Measurements from ENCODE around the gene UNC13D. TPM values are rescaled to one million over a fixed set of nuclear protein-coding genes. Genes with fewer than 3 reads are reported as not detected.

UNC13D gene
- total and polyA plus RNA-seq, 9 of the 15 experiments (the other 6 are each of a cell fraction or from before 2014, with no cell fraction given) = 0.86 to 244 (median 69.2) TPM

DNA sequence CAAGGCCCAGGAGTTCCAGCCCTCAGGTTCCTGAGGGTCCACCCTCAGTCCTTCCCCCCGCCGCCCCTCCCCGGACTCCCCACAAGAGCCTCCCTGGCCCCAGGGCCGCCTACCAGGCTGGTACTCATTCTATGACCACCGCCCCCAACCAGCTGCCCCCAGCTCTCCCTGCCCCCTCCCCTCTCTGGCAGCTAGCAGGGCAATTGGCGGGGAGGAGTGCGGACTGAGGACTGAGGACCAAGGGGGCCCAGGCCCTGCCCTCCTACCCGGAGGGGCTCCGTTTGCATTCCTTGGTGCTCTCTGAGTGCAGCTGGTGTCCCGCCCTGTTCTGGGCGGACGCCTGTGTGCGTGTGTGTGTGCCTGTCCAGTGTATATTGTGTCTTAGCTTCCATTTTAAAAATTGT, 19.1 kb downstream of the UNC13D start (continued):
- TF ChIP-seq POLR2A (conservative IDR thresholded peaks at IDR 0.05) (peak; percentile 8; the same call in 1 of the 2 replicates), KDM5B (IDR thresholded peaks at IDR 0.05; ENCODE audit: insufficient replicate concordance, low read depth, low read length) (peak; percentile 42), TFE3 (CRISPR knock-in tag; IDR thresholded peaks at IDR 0.05) (no peak), SUPT5H (IDR thresholded peaks at IDR 0.05) (peak; percentile 24; the same call in 1 of the 2 replicates)

DNA sequence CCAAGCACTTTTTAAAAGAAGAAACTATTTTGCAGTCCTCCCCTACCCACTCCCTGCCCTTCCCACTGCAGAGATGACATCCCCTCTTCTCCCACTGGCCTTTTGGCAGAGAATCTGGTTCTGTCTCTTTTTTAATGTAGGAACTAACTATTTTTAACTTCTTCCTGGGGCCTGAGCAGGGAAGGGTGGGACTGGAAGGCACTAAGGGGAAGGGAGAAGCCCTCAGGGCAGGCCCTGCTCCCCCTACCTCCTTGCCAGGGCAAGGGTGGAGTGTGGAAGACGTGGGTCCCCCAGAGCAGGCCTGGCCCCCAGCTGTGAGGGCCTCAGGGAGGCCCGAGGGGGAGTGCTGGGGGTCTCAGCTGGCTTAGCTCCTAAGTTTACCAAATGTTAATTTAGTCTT, 19.5 kb downstream of the UNC13D start:
- in situ Hi-C loops (cut with MboI) (no loop called here), intact Hi-C loops (cut with micrococcal nuclease) (no loop called here)
- WGBS (ENCODE audit: insufficient coverage, low coverage, missing lambda C conversion rate) = 50% methylated on average over 2 of the region's 2 CpGs
- FAIRE-seq (no peak), ATAC-seq (peak; percentile 8), DNase-seq (ENCODE audit: extremely low read depth in 1 of 4, low spot score in 3 of 4) (no peak)
- no TSS peak for BruUV-seq (replicated peaks)
- ChIA-PET POLR2A (interaction anchor here (0.5 to 8.0 kb wide), 11 partner anchors 9 to 423 kb away, joined by 3 to 121 read pairs (median 5); partner anchors contain the start of gene UNC13D), CTCF (ENCODE audit: low intra/inter-chr PET ratio) (no interaction called here)
- Histone ChIP-seq H3K9ac (ENCODE audit: insufficient read depth in 1 of 2, low read depth in 2 of 2, low read length in 2 of 2) (peak overlapping the region in 1 of 2 experiments; percentile 41; a peak in 2 of 4 replicates), H3K9me1 (ENCODE audit: control insufficient read depth, insufficient read depth, low read length) (no peaks in the 10 kb centered on the region), H4K20me1 (replicated peaks; ENCODE audit: control insufficient read depth, insufficient read depth, low read length) (no peaks in the 10 kb centered on the region), H3K9me3 (replicated peaks; ENCODE audit: control insufficient read depth, insufficient read depth, low read depth, low read length) (no peaks in the 10 kb centered on the region), H3K4me2 (ENCODE audit: insufficient read depth, low read length) (no peak overlapping the region), H3K27me3 (ENCODE audit: control insufficient read depth in 2 of 2, insufficient read depth in 2 of 2, low read length in 2 of 2) (no peaks in the 10 kb centered on the region), H3K4me1 (replicated peaks in 1 of 2; ENCODE audit: control insufficient read depth in 2 of 2, insufficient read depth in 2 of 2, low read length in 2 of 2) (peaks cover 0 to 46% of the 10 kb centered on the region in 2 experiments; a peak in 1 of 5 replicates), H3K79me2 (ENCODE audit: control insufficient read depth, insufficient read depth, low read length) (no peaks in the 10 kb centered on the region), H3K36me3 (ENCODE audit: control insufficient read depth, insufficient read depth, low read length) (peaks cover 77% of the 10 kb centered on the region; the same call in 2 of the 3 replicates), H2AFZ (ENCODE audit: low read depth, low read length) (no peak overlapping the region), H3K27ac (ENCODE audit: extremely low read depth, low read depth, low read length) (peak overlapping the region; percentile 30; the same call in 1 of the 3 replicates), H3K4me3 (no peak overlapping the region)
- TF ChIP-seq ZNF584 (CRISPR knock-in tag; IDR thresholded peaks at IDR 0.05; ENCODE audit: low read depth) (no peak), CREM (IDR thresholded peaks at IDR 0.05; ENCODE audit: low read depth) (no peak), TAF7 (tag; IDR thresholded peaks at IDR 0.05) (no peak), SAP30 (IDR thresholded peaks at IDR 0.05; ENCODE audit: borderline replicate concordance, insufficient read depth, low read depth, low read length, poor library complexity, severe bottlenecking) (no peak), BACH1 (tag; IDR thresholded peaks at IDR 0.05) (no peak), PHTF2 (CRISPR knock-in tag; IDR thresholded peaks at IDR 0.05) (peak; percentile 10; the same call in 1 of the 2 replicates), POLR2A (conservative IDR thresholded peaks at IDR 0.05) (peak; percentile 37; the same call in 1 of the 2 replicates), ZNF3 (CRISPR knock-in tag; IDR thresholded peaks at IDR 0.05) (no peak)
- TF ChIP-seq, protein P1, sequence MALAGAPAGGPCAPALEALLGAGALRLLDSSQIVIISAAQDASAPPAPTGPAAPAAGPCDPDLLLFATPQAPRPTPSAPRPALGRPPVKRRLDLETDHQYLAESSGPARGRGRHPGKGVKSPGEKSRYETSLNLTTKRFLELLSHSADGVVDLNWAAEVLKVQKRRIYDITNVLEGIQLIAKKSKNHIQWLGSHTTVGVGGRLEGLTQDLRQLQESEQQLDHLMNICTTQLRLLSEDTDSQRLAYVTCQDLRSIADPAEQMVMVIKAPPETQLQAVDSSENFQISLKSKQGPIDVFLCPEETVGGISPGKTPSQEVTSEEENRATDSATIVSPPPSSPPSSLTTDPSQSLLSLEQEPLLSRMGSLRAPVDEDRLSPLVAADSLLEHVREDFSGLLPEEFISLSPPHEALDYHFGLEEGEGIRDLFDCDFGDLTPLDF (CRISPR knock-in tag; IDR thresholded peaks at IDR 0.05) = no peak
